HepG2 (cell line): ENCODE data around the gene KCTD13. TPM values are rescaled to one million over a fixed set of nuclear protein-coding genes. Genes with fewer than 3 reads are reported as not detected.

Source experiments
- ARID5B ChIP-seq: IDR thresholded peaks from 2 replicates; pipeline ENCODE4 v1.4.0; 2020; ENCODE audit warnings: mild to moderate bottlenecking, missing genetic modification reagents
- FOXC1 ChIP-seq: sonication (generic); formaldehyde crosslinking; IDR thresholded peaks from 2 replicates; pipeline ENCODE4 v1.8.0; 2022; ENCODE audit warnings: mild to moderate bottlenecking, missing genetic modification reagents, borderline replicate concordance
- GLI4 ChIP-seq: sonication (generic); formaldehyde crosslinking; IDR thresholded peaks from 2 replicates; pipeline ENCODE4 v1.5.1; 2020; ENCODE audit warnings: missing genetic modification reagents, mild to moderate bottlenecking, moderate library complexity, borderline replicate concordance
- HIC2 ChIP-seq: sonication (generic); formaldehyde crosslinking; IDR thresholded peaks from 2 replicates; pipeline ENCODE4 v1.9.0; 2022; ENCODE audit warnings: low read depth, missing genetic modification reagents
- JUND ChIP-seq: sonication (generic); formaldehyde crosslinking; IDR thresholded peaks from 2 replicates; pipeline ENCODE4 v1.8.0; 2022; ENCODE audit warnings: mild to moderate bottlenecking, missing genetic modification reagents
- KAT7 ChIP-seq: IDR thresholded peaks from 2 replicates; pipeline ENCODE4 v1.6.1; 2018; ENCODE audit warnings: borderline replicate concordance, missing compliant biosample characterization
- LCORL ChIP-seq, 2 experiments: fragments of 450-650 bp in 1 of 2; sonication (generic) in 1 of 2; formaldehyde crosslinking in 1 of 2; IDR thresholded peaks; 2 replicates each; pipeline versions ENCODE4 v1.5.0 to v1.6.1; 2017 to 2020; ENCODE audit warnings: antibody characterized with exemption in 1 of 2, missing genetic modification reagents in 1 of 2
- RNF219 ChIP-seq: sonication (generic); formaldehyde crosslinking; IDR thresholded peaks from 2 replicates; pipeline ENCODE4 v1.5.0; 2020; ENCODE audit warnings: mild to moderate bottlenecking, missing genetic modification reagents
- ZNF33A ChIP-seq: sonication (generic); formaldehyde crosslinking; IDR thresholded peaks from 2 replicates; pipeline ENCODE4 v1.5.1; 2020; ENCODE audit warnings: missing genetic modification reagents, mild to moderate bottlenecking, moderate library complexity, borderline replicate concordance
- ZNF572 ChIP-seq: sonication (generic); formaldehyde crosslinking; IDR thresholded peaks from 2 replicates; pipeline ENCODE4 v1.5.1; 2020; ENCODE audit warnings: mild to moderate bottlenecking, missing genetic modification reagents
- polyA plus RNA-seq, 8 experiments: library from polyadenylated mRNA; depleted of rRNA in 3 of 8; stranded (reverse) in 7 of 8; unstranded in 1 of 8; fragments of >200 nt; fragmentation: Illumina TruSeq in 4 of 8; extraction: Trizol in 4 of 8; gene quantifications; 2 replicates each; pipeline versions ENCODE4 v1.2.1 to v1.2.3, GENCODE V29; 2011 to 2016; ENCODE audit warnings: low read depth in 4 of 8, missing spikeins in 1 of 8, mixed read lengths in 1 of 8; ENCODE audit not compliant: insufficient read depth in 1 of 8
- total RNA-seq, 5 experiments: library from RNA; depleted of rRNA; stranded (reverse); fragments of >200 nt; fragmentation: Illumina TruSeq; extraction: Trizol; gene quantifications; 2 replicates each; pipeline ENCODE4 v1.2.3, GENCODE V29; 2016; ENCODE audit warnings: low read depth in 1 of 5
- TF ChIP-seq, protein P1 (sequence below): sonication (generic); formaldehyde crosslinking; IDR thresholded peaks from 2 replicates; pipeline ENCODE4 v1.8.1; 2023; ENCODE audit warnings: mild to moderate bottlenecking, missing genetic modification reagents

The KCTD13 gene
- total and polyA plus RNA-seq, 2 of the 13 experiments (the other 11 are each of a cell fraction or from before 2014, with no cell fraction given) = 6.3 to 14.7 TPM

DNA sequence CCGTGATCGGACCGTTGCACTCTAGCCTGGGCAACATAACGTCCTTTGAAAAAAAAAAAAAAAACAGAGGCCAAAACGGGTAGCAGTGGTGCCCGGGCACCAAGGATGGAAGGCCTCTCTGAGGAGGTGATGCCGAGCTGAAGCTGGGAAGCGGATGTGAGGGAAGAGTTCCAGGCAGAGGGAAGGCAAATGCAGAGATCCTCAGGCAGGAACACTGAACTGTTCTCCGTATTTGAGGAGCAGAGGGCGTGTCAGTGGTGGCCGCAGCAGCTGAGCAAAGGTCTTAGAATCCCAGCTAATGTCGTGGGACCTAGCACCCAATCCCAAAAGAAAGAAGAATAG, 656 bp upstream of the KCTD13 start (continued):
- no peak for TF ChIP-seq RNF219
- peak; percentile 87; the same call in 1 of the 2 replicates for TF ChIP-seq GLI4 (CRISPR knock-in tag)
- TF ChIP-seq, protein P1, sequence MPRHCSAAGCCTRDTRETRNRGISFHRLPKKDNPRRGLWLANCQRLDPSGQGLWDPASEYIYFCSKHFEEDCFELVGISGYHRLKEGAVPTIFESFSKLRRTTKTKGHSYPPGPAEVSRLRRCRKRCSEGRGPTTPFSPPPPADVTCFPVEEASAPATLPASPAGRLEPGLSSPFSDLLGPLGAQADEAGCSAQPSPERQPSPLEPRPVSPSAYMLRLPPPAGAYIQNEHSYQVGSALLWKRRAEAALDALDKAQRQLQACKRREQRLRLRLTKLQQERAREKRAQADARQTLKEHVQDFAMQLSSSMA = 0 out of 2 replicates have a peak, but pooled peaks have one; percentile 7
- 0 out of 2 replicates have a peak, but pooled peaks have one; percentile 42 for TF ChIP-seq ZNF572 (CRISPR knock-in tag)
- TF ChIP-seq FOXC1 = 0 out of 2 replicates have a peak, but pooled peaks have one; percentile 11
- TF ChIP-seq ZNF33A (CRISPR knock-in tag) = no peak
- TF ChIP-seq LCORL (IDR thresholded peaks at IDR 0.05) = no peak
- 0 out of 2 replicates have a peak, but pooled peaks have one; percentile 11 for TF ChIP-seq LCORL (CRISPR knock-in tag; IDR thresholded peaks at IDR 0.05)
- TF ChIP-seq ARID5B (CRISPR knock-in tag) = peak; percentile 9
- TF ChIP-seq HIC2 = peak; percentile 45; the same call in 1 of the 2 replicates
- no peak for TF ChIP-seq KAT7 (CRISPR knock-in tag)
- TF ChIP-seq JUND (CRISPR knock-in tag) = no peak
